A549 treated with Mapracorat at 1 μM for 4 hours (cell line): ENCODE data around the gene TP53. TPM values are rescaled to one million over a fixed set of nuclear protein-coding genes. Genes with fewer than 3 reads are reported as not detected.

ENCODE experiments used
- total RNA-seq: library from RNA; stranded (reverse); fragments of 200-300 nt; extraction: Qiagen RNA extraction; gene quantifications from 5 replicates; pipeline ENCODE4 v1.2.3, GENCODE V29; 2022

Gene TP53
- total RNA-seq, result 41.5 to 46.5 TPM (median 42.4 TPM) in 5 replicates

DNA sequence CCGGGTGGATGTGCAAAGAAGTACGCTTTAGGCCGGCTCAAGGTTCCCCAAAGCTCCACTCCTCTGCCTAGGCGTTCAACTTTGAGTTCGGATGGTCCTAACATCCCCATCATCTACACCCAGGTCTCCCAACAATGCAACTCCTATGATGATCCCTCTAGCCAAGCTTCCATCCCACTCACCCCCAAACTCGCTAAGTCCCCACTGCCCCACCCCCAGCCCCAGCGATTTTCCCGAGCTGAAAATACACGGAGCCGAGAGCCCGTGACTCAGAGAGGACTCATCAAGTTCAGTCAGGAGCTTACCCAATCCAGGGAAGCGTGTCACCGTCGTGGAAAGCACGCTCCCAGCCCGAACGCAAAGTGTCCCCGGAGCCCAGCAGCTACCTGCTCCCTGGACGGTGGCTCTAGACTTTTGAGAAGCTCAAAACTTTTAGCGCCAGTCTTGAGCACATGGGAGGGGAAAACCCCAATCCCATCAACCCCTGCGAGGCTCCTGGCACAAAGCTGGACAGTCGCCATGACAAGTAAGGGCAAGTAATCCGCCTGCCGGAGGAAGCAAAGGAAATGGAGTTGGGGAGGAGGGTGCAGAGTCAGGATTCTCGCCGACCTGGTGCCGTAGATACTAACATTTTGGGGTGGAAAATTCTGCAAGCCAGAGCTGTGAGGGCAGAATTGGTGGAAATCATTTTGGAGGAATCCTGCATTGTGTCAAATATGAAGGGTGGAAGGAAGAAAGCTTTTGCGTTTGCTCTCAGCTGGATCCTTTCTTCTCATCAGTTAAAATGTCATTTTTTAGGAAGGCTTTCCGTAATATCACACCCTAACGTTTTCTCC, at the start of gene TP53:
TP53 (minus strand) TSS at position 419 of the 836 bp plus-strand sequence. CDS start 10,896 bp downstream, outside the sequence.

GRCh38 chr17:7716901-7717755, 29.8 kb upstream of the TP53 start, which contains the start of gene DNAH2:
Gene DNAH2, plus strand, starts transcription at chr17:7717744. Its CDS starts 1,991 bp downstream, at chr17:7719735.

DNA sequence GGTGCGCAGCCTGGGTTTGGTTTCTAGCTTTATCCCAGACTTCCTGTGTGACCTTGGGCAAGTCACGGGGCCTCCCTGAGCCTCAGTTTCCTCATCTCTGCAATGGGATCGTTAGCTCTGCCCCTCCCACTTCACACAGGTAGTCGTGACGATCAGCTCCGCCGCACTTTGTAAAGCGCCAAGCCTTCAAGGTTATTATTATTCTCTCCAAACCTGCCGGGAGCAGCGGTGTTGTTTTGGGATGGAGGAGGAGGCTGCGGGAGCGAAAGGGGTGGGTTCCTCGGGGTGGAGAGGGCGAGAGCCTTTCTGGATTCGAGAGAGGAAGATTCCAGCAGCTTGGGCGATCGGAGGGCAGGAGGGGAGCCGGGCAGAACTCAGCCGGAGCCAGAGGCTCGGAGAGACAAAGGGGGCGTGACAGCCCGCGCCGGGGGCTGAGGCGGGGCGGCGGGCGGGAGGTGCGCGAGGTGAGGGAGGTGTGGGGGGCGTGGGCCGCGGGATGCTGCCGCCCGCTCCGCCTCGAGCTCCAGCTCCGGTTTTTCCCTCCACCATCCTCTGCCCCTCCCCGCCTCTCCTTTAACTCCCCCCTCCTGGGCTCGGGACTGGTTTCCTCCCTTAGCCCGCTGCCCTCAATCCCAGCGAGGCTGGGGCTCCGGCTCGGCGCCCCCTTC, 17.4 kb upstream of the TP53 start, which contains the start of gene EFNB3:
EFNB3 (plus strand) TSS at position 602 of the 668 bp plus-strand sequence. CDS start 397 bp downstream, outside the sequence.

GRCh38 chr17:7687908-7688807, 868 bp upstream of the TP53 start, which contains the start of gene WRAP53:
Gene WRAP53, plus strand, starts transcription at chr17:7688477. Its CDS starts 172 bp downstream, at chr17:7688649.

GRCh38 chr17:7650509-7651096, 36.7 kb downstream of the TP53 start, which contains the start of gene ATP1B2:
Gene ATP1B2, plus strand, starts transcription at chr17:7650926. Its CDS starts 593 bp downstream, at chr17:7651519.

GRCh38 chr17:7629939-7630571, 57.2 kb downstream of the TP53 start, which contains the start of gene SHBG:
Gene SHBG, plus strand, starts transcription at chr17:7630135. Its CDS starts 38 bp downstream, at chr17:7630173.

GRCh38 chr17:7627250-7628121, 59.8 kb downstream of the TP53 start, which contains the start of gene SAT2:
Gene SAT2, minus strand, starts transcription at chr17:7627821. Its CDS starts 186 bp downstream, at chr17:7627635.

Other genes starting within 250 kb of the TP53 start
- 0.82 to 1.3 TPM (median 0.82 TPM) in 5 replicates for gene FGF11, start 248.0 kb downstream of the TP53 start, total RNA-seq
- 8.2 to 10.6 TPM (median 8.6 TPM) in 5 replicates for gene CHRNB1, start 242.4 kb downstream of the TP53 start, total RNA-seq
- gene ZBTB4, start 207.9 kb downstream of the TP53 start, total RNA-seq, result 20.5 to 25.6 TPM (median 24.4 TPM) in 5 replicates
- gene SLC35G6, start 206.0 kb downstream of the TP53 start, total RNA-seq, result 0.07 TPM in 1 of 5 replicates, not detected in the others
- 56.9 to 82.2 TPM (median 79.5 TPM) in 5 replicates for gene POLR2A, start 203.1 kb downstream of the TP53 start, total RNA-seq
- gene TNFSF12, start 138.4 kb downstream of the TP53 start, total RNA-seq, result 10.0 to 13.5 TPM (median 10.9 TPM) in 5 replicates
- gene TNFSF13, start 128.7 kb downstream of the TP53 start, total RNA-seq, result 0.70 to 1.2 TPM (median 1.0 TPM) in 5 replicates
- 92.9 to 104 TPM (median 96.8 TPM) in 5 replicates for gene SENP3, start 125.6 kb downstream of the TP53 start, total RNA-seq
- 26.4 to 36.3 TPM (median 34.8 TPM) in 5 replicates for gene CD68, start 107.9 kb downstream of the TP53 start, total RNA-seq
- 114 to 148 TPM (median 118 TPM) in 5 replicates for gene MPDU1, start 103.6 kb downstream of the TP53 start, total RNA-seq
- 0.16 to 0.52 TPM (median 0.34 TPM) in 5 replicates for gene SOX15, start 97.4 kb downstream of the TP53 start, total RNA-seq
- gene FXR2, start 72.6 kb downstream of the TP53 start, total RNA-seq, result 51.9 to 59.1 TPM (median 57.7 TPM) in 5 replicates
- gene SAT2, start 59.7 kb downstream of the TP53 start, total RNA-seq, result 64.6 to 86.2 TPM (median 81.5 TPM) in 5 replicates
- 0.31 to 0.69 TPM (median 0.67 TPM) in 5 replicates for gene SHBG, start 57.4 kb downstream of the TP53 start, total RNA-seq
- 0.08 to 0.45 TPM (median 0.10 TPM) in 5 replicates for gene ATP1B2, start 36.6 kb downstream of the TP53 start, total RNA-seq
- 32.1 to 42.0 TPM (median 40.9 TPM) in 5 replicates for gene WRAP53, start 987 bp upstream of the TP53 start, total RNA-seq
- 1.1 to 1.3 TPM (median 1.2 TPM) in 5 replicates for gene EFNB3, start 17.7 kb upstream of the TP53 start, total RNA-seq
- gene DNAH2, start 30.3 kb upstream of the TP53 start, total RNA-seq, result 0.01 to 0.02 TPM (median 0.01 TPM) in 4 of 5 replicates, not detected in the other
- 12.6 to 18.3 TPM (median 15.3 TPM) in 5 replicates for gene KDM6B, start 146.7 kb upstream of the TP53 start, total RNA-seq
- gene TMEM88, start 167.6 kb upstream of the TP53 start, total RNA-seq, result 0.33 to 1.1 TPM (median 0.63 TPM) in 5 replicates
- 189 to 232 TPM (median 231 TPM) in 5 replicates for gene NAA38, start 170.1 kb upstream of the TP53 start, total RNA-seq
- 19.3 to 20.9 TPM (median 19.8 TPM) in 5 replicates for gene CYB5D1, start 170.5 kb upstream of the TP53 start, total RNA-seq
- 58.9 to 64.5 TPM (median 61.3 TPM) in 5 replicates for gene CHD3, start 201.3 kb upstream of the TP53 start, total RNA-seq
- 0.98 to 2.0 TPM (median 1.2 TPM) in 5 replicates for gene RNF227, start 228.8 kb upstream of the TP53 start, total RNA-seq
- 1.7 to 3.9 TPM (median 2.6 TPM) in 5 replicates for gene KCNAB3, start 242.4 kb upstream of the TP53 start, total RNA-seq
- gene TRAPPC1, start 244.5 kb upstream of the TP53 start, total RNA-seq, result 294 to 356 TPM (median 306 TPM) in 5 replicates
- 37.3 to 47.1 TPM (median 40.3 TPM) in 5 replicates for gene CNTROB, start 244.7 kb upstream of the TP53 start, total RNA-seq